HL-60 (cell line): ENCODE measurements around the gene STX1A.

Source experiments
- DNase-seq, 2 experiments: peaks; one replicate each; pipeline ENCODE4 v3.0.0-alpha.2; 2010 to 2020; ENCODE audit warnings: low read depth in 1 of 2, low spot score in 1 of 2
- H3K27ac ChIP-seq: fragments of 250-450 bp; sonication (Bioruptor Pico); replicated peaks from 2 replicates; pipeline ENCODE4 v1.5.1; 2020; ENCODE audit warnings: mild to moderate bottlenecking, moderate library complexity
- H3K27me3 ChIP-seq: fragments of 250-450 bp; sonication (Bioruptor Pico); 2 replicates; pipeline ENCODE4 v1.5.1; 2021; ENCODE audit warnings: mild to moderate bottlenecking, moderate library complexity; ENCODE audit not compliant: insufficient read depth, poor library complexity, severe bottlenecking
- H3K4me3 ChIP-seq: replicated peaks from 2 replicates; pipeline ENCODE4 v1.5.1; 2011; ENCODE audit warnings: mild to moderate bottlenecking, control low read depth, low read length; ENCODE audit not compliant: insufficient read depth
- GABPA ChIP-seq: IDR thresholded peaks from 2 replicates; pipeline ENCODE4 v1.6.1; 2012; ENCODE audit warnings: low read depth
- POLR2AphosphoS5 ChIP-seq: IDR thresholded peaks from 2 replicates; pipeline ENCODE4 v1.6.1; 2012; ENCODE audit warnings: low read depth
- SPI1 ChIP-seq: IDR thresholded peaks from 2 replicates; pipeline ENCODE4 v1.6.1; 2012; ENCODE audit warnings: low read depth, mild to moderate bottlenecking, borderline replicate concordance
- TF ChIP-seq, protein P1 (sequence below): IDR thresholded peaks from 2 replicates; pipeline ENCODE4 v1.6.1; 2012; ENCODE audit warnings: low read depth; ENCODE audit not compliant: insufficient replicate concordance
- TF ChIP-seq, protein P2 (sequence below): IDR thresholded peaks from one replicate; pipeline ENCODE4 v1.5.1; 2011; ENCODE audit warnings: low read length, control low read depth, inconsistent platforms; ENCODE audit not compliant: insufficient read depth

Gene STX1A

DNA sequence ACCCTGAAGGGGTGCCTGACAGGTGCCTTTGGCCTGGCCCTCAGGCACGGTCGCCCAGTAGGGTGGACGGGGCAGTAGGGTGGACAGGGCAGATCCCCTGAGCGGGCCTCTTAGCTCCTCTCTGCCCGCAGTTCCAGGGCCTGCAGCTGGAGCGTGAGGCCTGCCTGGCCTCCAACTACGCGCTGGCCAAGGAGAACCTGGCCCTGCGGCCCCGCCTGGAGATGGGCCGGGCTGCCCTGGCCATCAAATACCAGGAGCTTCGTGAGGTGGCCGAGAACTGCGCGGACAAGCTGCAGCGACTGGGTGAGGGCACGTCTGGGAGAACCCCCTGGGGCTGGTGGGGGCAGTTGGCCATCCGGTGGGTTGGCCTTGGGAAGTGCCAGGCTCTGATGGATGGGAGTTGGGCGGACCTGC is 50.2 kb downstream of the STX1A start:
- Histone ChIP-seq H3K4me3 (no peak overlapping the region), H3K27ac (no peak overlapping the region), H3K27me3 (peaks cover 30% of the 10 kb centered on the region)
- no peak for DNase-seq
- TF ChIP-seq GABPA: no peak
- TF ChIP-seq, protein P1, sequence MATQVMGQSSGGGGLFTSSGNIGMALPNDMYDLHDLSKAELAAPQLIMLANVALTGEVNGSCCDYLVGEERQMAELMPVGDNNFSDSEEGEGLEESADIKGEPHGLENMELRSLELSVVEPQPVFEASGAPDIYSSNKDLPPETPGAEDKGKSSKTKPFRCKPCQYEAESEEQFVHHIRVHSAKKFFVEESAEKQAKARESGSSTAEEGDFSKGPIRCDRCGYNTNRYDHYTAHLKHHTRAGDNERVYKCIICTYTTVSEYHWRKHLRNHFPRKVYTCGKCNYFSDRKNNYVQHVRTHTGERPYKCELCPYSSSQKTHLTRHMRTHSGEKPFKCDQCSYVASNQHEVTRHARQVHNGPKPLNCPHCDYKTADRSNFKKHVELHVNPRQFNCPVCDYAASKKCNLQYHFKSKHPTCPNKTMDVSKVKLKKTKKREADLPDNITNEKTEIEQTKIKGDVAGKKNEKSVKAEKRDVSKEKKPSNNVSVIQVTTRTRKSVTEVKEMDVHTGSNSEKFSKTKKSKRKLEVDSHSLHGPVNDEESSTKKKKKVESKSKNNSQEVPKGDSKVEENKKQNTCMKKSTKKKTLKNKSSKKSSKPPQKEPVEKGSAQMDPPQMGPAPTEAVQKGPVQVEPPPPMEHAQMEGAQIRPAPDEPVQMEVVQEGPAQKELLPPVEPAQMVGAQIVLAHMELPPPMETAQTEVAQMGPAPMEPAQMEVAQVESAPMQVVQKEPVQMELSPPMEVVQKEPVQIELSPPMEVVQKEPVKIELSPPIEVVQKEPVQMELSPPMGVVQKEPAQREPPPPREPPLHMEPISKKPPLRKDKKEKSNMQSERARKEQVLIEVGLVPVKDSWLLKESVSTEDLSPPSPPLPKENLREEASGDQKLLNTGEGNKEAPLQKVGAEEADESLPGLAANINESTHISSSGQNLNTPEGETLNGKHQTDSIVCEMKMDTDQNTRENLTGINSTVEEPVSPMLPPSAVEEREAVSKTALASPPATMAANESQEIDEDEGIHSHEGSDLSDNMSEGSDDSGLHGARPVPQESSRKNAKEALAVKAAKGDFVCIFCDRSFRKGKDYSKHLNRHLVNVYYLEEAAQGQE: no peak

DNA sequence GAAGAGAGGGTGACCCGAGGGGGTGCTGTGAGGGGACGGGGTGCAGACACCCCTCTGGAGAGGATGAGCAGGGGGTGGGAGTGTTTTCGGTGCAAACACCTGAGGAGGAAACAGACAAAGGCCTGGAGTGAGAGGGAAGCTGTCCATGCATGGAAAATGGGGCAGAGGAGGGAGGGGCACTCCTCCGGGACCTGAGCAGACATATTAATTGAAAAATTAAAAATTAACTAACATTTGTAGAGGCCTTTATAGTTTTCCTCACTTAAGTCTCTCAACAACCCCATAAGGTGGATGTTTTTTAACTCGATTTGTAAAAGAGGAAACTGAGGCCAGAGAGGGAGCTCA is 50.6 kb downstream of the STX1A start:
- DNase-seq: no peak
- Histone ChIP-seq H3K4me3 (no peak overlapping the region), H3K27ac (no peak overlapping the region)

DNA sequence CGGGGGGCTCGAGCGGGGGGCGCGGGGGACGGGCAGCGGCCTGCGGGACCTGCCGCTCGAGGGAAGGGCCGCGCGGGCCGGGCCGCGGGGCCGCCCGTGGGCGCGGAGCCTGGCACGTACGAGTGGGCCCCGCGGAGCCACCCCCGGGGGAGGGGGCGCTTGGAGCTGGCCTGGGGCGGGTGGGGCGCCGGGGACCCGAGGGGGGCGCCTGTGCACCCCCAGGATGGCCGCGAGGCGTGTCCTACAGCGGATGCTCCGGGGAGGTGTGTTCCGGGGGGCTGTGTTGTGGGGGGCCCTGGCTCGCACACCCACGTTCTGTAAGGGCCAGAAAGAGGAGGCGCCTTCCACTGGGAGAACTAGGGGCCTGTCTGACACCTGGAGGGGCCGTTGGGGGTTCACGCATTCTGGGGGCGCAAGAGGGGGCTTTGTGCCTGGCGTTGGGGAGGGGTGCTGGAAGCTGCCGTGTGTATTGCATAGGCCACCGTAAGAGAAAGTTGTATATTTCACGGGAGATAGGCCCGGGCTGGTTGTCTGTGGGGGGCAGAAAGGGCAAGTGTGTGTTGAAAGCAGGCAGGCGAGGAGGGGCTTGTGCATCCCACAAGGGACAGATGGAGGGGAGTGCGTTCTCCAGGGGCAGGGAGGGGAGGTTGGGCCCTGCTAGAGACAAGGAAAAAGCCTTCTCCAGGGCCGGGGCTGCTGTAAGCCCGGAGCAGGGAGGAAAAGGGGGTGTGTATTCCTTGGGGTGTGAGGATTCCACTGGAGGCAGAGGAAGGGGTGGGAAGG is 51.2 kb downstream of the STX1A start:
- Histone ChIP-seq H3K4me3 (peak overlapping the region; percentile 20; the same call in 1 of the 2 replicates), H3K27ac (no peak overlapping the region), H3K27me3 (peaks cover 30% of the 10 kb centered on the region)
- DNase-seq: no peak
- TF ChIP-seq POLR2AphosphoS5 (no peak), SPI1 (no peak), GABPA (no peak)
- TF ChIP-seq, protein P1: no peak
- TF ChIP-seq, protein P2, sequence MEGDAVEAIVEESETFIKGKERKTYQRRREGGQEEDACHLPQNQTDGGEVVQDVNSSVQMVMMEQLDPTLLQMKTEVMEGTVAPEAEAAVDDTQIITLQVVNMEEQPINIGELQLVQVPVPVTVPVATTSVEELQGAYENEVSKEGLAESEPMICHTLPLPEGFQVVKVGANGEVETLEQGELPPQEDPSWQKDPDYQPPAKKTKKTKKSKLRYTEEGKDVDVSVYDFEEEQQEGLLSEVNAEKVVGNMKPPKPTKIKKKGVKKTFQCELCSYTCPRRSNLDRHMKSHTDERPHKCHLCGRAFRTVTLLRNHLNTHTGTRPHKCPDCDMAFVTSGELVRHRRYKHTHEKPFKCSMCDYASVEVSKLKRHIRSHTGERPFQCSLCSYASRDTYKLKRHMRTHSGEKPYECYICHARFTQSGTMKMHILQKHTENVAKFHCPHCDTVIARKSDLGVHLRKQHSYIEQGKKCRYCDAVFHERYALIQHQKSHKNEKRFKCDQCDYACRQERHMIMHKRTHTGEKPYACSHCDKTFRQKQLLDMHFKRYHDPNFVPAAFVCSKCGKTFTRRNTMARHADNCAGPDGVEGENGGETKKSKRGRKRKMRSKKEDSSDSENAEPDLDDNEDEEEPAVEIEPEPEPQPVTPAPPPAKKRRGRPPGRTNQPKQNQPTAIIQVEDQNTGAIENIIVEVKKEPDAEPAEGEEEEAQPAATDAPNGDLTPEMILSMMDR: no peak

More for the DNA sequence above, 50.6 kb downstream of the STX1A start:
- peaks cover 30% of the 10 kb centered on the region for H3K27me3 ChIP-seq
- TF ChIP-seq SPI1 (no peak), POLR2AphosphoS5 (no peak), GABPA (no peak)
- TF ChIP-seq, protein P2: no peak
- TF ChIP-seq, protein P1: no peak
